AG09319 (cell line): ENCODE measurements around the gene TLX2.

Source experiments
- DNase-seq: peaks from one replicate; pipeline ENCODE4 v3.0.0-alpha.2; 2010; ENCODE audit warnings: low read depth; ENCODE audit errors: extremely low read depth
- CTCF ChIP-seq: IDR thresholded peaks from 2 replicates; pipeline ENCODE4 v1.5.1; 2011; ENCODE audit warnings: low read depth, mild to moderate bottlenecking, inconsistent platforms, low read length, moderate library complexity

Gene TLX2

GRCh38 chr2:74528600-74529356, 14.5 kb downstream of the TLX2 start:
- no peak for DNase-seq

GRCh38 chr2:74529357-74530238, 15.3 kb downstream of the TLX2 start, which contains the start of the genes AUP1 and HTRA2:
TSS of gene AUP1 (minus strand) at chr2:74529706. CDS start at chr2:74529629, 77 bp downstream.
TSS of gene HTRA2 (plus strand) at chr2:74529933. CDS start at chr2:74530007, 74 bp downstream.
- no peak for TF ChIP-seq CTCF
- peak; percentile 98 for DNase-seq

More at GRCh38 chr2:74528600-74529356, 14.5 kb downstream of the TLX2 start:
- no peak for TF ChIP-seq CTCF

- DNase-seq, result no peak
- TF ChIP-seq CTCF, result no peak
Measured at GRCh38 chr2:74530239-74531187, 16.3 kb downstream of the TLX2 start.

- no peak for TF ChIP-seq CTCF
Measured at GRCh38 chr2:74531666-74532065, 17.4 kb downstream of the TLX2 start.

GRCh38 chr2:74532222-74532621, 18.0 kb downstream of the TLX2 start:
- DNase-seq, result no peak
- TF ChIP-seq CTCF, result peak; percentile 29

More at GRCh38 chr2:74531666-74532065, 17.4 kb downstream of the TLX2 start:
- no peak for DNase-seq

- DNase-seq, result no peak
- no peak for TF ChIP-seq CTCF
Measured at GRCh38 chr2:74533464-74533863, 19.2 kb downstream of the TLX2 start.
